WTC11 (cell line): ENCODE measurements around the gene SEMA7A. TPM values are rescaled to one million over a fixed set of nuclear protein-coding genes. Genes with fewer than 3 reads are reported as not detected.

Source experiments
- GABPB1 ChIP-seq: sonication (generic); formaldehyde crosslinking; IDR thresholded peaks from 2 replicates; pipeline ENCODE4 v1.8.1; 2023; ENCODE audit warnings: mild to moderate bottlenecking, missing genetic modification reagents
- HMGA2 ChIP-seq: fragments of 250-450 bp; sonication (Bioruptor Pico); IDR thresholded peaks from 2 replicates; pipeline ENCODE4 v1.4.0; 2021; ENCODE audit warnings: mild to moderate bottlenecking, moderate library complexity
- IRF2 ChIP-seq: sonication (generic); formaldehyde crosslinking; IDR thresholded peaks from 2 replicates; pipeline ENCODE4 v1.8.0; 2022; ENCODE audit warnings: low read depth, missing genetic modification reagents, borderline replicate concordance
- JUN ChIP-seq: sonication (generic); formaldehyde crosslinking; IDR thresholded peaks from 2 replicates; pipeline ENCODE4 v1.8.0; 2023; ENCODE audit warnings: mild to moderate bottlenecking, missing genetic modification reagents
- KAT7 ChIP-seq: sonication (generic); formaldehyde crosslinking; IDR thresholded peaks from 2 replicates; pipeline ENCODE4 v1.8.1; 2023; ENCODE audit warnings: missing genetic modification reagents, mild to moderate bottlenecking, borderline replicate concordance
- MYBL2 ChIP-seq: sonication (generic); formaldehyde crosslinking; IDR thresholded peaks from 2 replicates; pipeline ENCODE4 v1.8.1; 2023; ENCODE audit warnings: mild to moderate bottlenecking, moderate library complexity, missing genetic modification reagents
- NFATC4 ChIP-seq: fragments of 250-450 bp; sonication (Bioruptor Pico); IDR thresholded peaks from 2 replicates; pipeline ENCODE4 v1.9.0; 2021; ENCODE audit warnings: mild to moderate bottlenecking
- NR3C1 ChIP-seq: sonication (generic); formaldehyde crosslinking; conservative IDR thresholded peaks from 2 replicates; pipeline ENCODE4 v1.8.1; 2023; ENCODE audit warnings: low read depth, mild to moderate bottlenecking, missing genetic modification reagents
- RORB ChIP-seq: fragments of 250-450 bp; sonication (Bioruptor Pico); IDR thresholded peaks from 2 replicates; pipeline ENCODE4 v1.9.0; 2021; ENCODE audit warnings: mild to moderate bottlenecking
- SMAD3 ChIP-seq: sonication (generic); formaldehyde crosslinking; IDR thresholded peaks from 2 replicates; pipeline ENCODE4 v1.8.0; 2022; ENCODE audit warnings: missing genetic modification reagents, mild to moderate bottlenecking, borderline replicate concordance
- SMAD4 ChIP-seq: sonication (generic); formaldehyde crosslinking; IDR thresholded peaks from 2 replicates; pipeline ENCODE4 v1.8.0; 2022; ENCODE audit warnings: mild to moderate bottlenecking, missing genetic modification reagents
- SP1 ChIP-seq: sonication (generic); formaldehyde crosslinking; conservative IDR thresholded peaks from 2 replicates; pipeline ENCODE4 v1.8.1; 2022; ENCODE audit warnings: missing genetic modification reagents
- TEAD4 ChIP-seq: sonication (generic); formaldehyde crosslinking; IDR thresholded peaks from 2 replicates; pipeline ENCODE4 v1.8.0; 2022; ENCODE audit warnings: mild to moderate bottlenecking, missing genetic modification reagents
- TP53 ChIP-seq: sonication (generic); formaldehyde crosslinking; IDR thresholded peaks from 2 replicates; pipeline ENCODE4 v1.8.1; 2023; ENCODE audit warnings: mild to moderate bottlenecking, missing genetic modification reagents
- ZBTB21 ChIP-seq: sonication (generic); formaldehyde crosslinking; IDR thresholded peaks from 2 replicates; pipeline ENCODE4 v1.8.1; 2023; ENCODE audit warnings: mild to moderate bottlenecking, missing genetic modification reagents, borderline replicate concordance
- ZNF138 ChIP-seq: sonication (generic); formaldehyde crosslinking; conservative IDR thresholded peaks from 2 replicates; pipeline ENCODE4 v1.8.1; 2022; ENCODE audit warnings: mild to moderate bottlenecking, moderate library complexity, missing genetic modification reagents
- ZNF232 ChIP-seq: sonication (generic); formaldehyde crosslinking; IDR thresholded peaks from 2 replicates; pipeline ENCODE4 v1.8.0; 2022; ENCODE audit warnings: mild to moderate bottlenecking, missing genetic modification reagents
- ZNF263 ChIP-seq: sonication (generic); formaldehyde crosslinking; IDR thresholded peaks from 2 replicates; pipeline ENCODE4 v1.8.1; 2022; ENCODE audit warnings: low read depth, mild to moderate bottlenecking, moderate library complexity, missing genetic modification reagents
- total RNA-seq: library from RNA; stranded (reverse); gene quantifications from 3 replicates; pipeline ENCODE4 v1.2.3, GENCODE V29; 2021
- TF ChIP-seq, protein P1 (sequence below): fragments of 250-450 bp; sonication (Bioruptor Pico); IDR thresholded peaks from 2 replicates; pipeline ENCODE4 v1.8.0; 2021; ENCODE audit warnings: mild to moderate bottlenecking
- TF ChIP-seq, protein P2 (sequence below): fragments of 250-450 bp; sonication (Bioruptor Pico); IDR thresholded peaks from 2 replicates; pipeline ENCODE4 v1.9.0; 2021; ENCODE audit warnings: mild to moderate bottlenecking
- TF ChIP-seq, protein P3 (sequence below): fragments of 250-450 bp; sonication (Bioruptor Pico); IDR thresholded peaks from 2 replicates; pipeline ENCODE4 v2.1.2; 2022; ENCODE audit warnings: mild to moderate bottlenecking, moderate library complexity
- TF ChIP-seq, protein P4 (sequence below): sonication (generic); formaldehyde crosslinking; IDR thresholded peaks from 2 replicates; pipeline ENCODE4 v1.8.0; 2022; ENCODE audit warnings: mild to moderate bottlenecking, missing genetic modification reagents
- TF ChIP-seq, protein P5 (sequence below): sonication (generic); formaldehyde crosslinking; IDR thresholded peaks from 2 replicates; pipeline ENCODE4 v1.8.1; 2022; ENCODE audit warnings: mild to moderate bottlenecking, moderate library complexity, missing genetic modification reagents
- TF ChIP-seq, protein P6 (sequence below): sonication (generic); formaldehyde crosslinking; IDR thresholded peaks from 2 replicates; pipeline ENCODE4 v1.8.1; 2023; ENCODE audit warnings: mild to moderate bottlenecking, missing genetic modification reagents
- TF ChIP-seq, protein P7 (sequence below): sonication (generic); formaldehyde crosslinking; IDR thresholded peaks from 2 replicates; pipeline ENCODE4 v1.8.1; 2022; ENCODE audit warnings: low read depth, mild to moderate bottlenecking, moderate library complexity, missing genetic modification reagents, borderline replicate concordance
- TF ChIP-seq, protein P8 (sequence below): sonication (generic); formaldehyde crosslinking; IDR thresholded peaks from 2 replicates; pipeline ENCODE4 v1.8.1; 2023; ENCODE audit warnings: mild to moderate bottlenecking, missing genetic modification reagents, moderate library complexity
- TF ChIP-seq, protein P9 (sequence below): sonication (generic); formaldehyde crosslinking; IDR thresholded peaks from 2 replicates; pipeline ENCODE4 v1.8.1; 2022; ENCODE audit warnings: low read depth, missing genetic modification reagents, borderline replicate concordance

The SEMA7A gene
- total RNA-seq, 1 experiment from 2014 or later, result 17.9 TPM

DNA sequence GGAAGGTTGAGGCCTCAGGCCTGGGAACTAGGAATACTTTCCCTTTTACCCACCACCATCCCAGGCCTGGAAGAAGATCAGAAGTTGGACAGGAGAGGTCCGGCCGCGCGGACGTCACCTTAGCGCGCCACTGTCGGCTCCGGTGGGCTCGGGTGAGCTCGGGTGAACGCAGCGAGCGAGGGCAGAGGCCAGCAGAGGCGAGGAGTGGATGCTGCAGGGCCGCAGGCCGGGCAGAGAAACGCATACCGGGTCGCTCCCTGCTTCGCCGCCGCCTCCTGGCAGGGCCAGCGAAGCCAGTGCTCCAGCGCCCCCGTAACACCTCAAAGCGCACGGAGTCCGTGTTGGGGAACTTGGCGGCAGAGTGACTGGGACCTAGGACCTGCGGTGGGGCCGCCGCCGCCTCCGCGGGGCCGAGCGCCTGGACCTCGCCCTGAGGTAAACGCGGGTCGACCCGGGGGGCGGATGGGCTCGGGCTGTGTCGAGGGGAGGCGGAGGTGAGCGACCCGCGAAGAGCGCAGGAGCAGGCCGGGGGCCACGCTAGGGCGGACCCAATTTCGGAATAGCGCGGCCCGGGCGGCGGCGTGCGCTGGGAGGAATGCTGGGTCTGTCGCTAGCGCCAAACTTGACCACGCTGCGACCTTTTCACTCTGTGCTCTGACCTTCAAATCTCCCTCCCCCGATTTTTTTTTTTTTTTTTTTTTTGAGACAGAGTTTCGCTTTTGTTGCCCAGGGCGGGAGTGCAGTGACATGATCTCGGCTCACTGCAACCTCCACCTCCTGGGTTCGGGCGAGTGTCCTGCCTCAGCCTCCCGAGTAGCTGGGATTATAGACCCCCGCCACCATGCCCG, 67.9 kb downstream of the SEMA7A start (continued):
- TF ChIP-seq, protein P1, sequence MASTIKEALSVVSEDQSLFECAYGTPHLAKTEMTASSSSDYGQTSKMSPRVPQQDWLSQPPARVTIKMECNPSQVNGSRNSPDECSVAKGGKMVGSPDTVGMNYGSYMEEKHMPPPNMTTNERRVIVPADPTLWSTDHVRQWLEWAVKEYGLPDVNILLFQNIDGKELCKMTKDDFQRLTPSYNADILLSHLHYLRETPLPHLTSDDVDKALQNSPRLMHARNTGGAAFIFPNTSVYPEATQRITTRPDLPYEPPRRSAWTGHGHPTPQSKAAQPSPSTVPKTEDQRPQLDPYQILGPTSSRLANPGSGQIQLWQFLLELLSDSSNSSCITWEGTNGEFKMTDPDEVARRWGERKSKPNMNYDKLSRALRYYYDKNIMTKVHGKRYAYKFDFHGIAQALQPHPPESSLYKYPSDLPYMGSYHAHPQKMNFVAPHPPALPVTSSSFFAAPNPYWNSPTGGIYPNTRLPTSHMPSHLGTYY (CRISPR knock-in tag), result no peak
- TF ChIP-seq ZNF232 (CRISPR knock-in tag) (no peak), GABPB1 (CRISPR knock-in tag) (no peak), SP1 (CRISPR knock-in tag) (0 out of 2 replicates have a peak, but pooled peaks have one; percentile 33), ZNF138 (no peak), JUN (CRISPR knock-in tag) (no peak), TEAD4 (CRISPR knock-in tag) (peak; percentile 64; the same call in 1 of the 2 replicates), SMAD4 (CRISPR knock-in tag) (no peak), SMAD3 (CRISPR knock-in tag) (peak; percentile 19; the same call in 1 of the 2 replicates), KAT7 (CRISPR knock-in tag) (0 out of 2 replicates have a peak, but pooled peaks have one; percentile 85), ZNF263 (CRISPR knock-in tag) (no peak), NFATC4 (CRISPR knock-in tag) (no peak), RORB (CRISPR knock-in tag) (no peak), NR3C1 (no peak), IRF2 (CRISPR knock-in tag) (no peak), HMGA2 (CRISPR knock-in tag) (no peak), MYBL2 (CRISPR knock-in tag) (no peak; the same call in 1 of the 2 replicates), ZBTB21 (CRISPR knock-in tag) (no peak), TP53 (CRISPR knock-in tag) (no peak)
- TF ChIP-seq, protein P2, sequence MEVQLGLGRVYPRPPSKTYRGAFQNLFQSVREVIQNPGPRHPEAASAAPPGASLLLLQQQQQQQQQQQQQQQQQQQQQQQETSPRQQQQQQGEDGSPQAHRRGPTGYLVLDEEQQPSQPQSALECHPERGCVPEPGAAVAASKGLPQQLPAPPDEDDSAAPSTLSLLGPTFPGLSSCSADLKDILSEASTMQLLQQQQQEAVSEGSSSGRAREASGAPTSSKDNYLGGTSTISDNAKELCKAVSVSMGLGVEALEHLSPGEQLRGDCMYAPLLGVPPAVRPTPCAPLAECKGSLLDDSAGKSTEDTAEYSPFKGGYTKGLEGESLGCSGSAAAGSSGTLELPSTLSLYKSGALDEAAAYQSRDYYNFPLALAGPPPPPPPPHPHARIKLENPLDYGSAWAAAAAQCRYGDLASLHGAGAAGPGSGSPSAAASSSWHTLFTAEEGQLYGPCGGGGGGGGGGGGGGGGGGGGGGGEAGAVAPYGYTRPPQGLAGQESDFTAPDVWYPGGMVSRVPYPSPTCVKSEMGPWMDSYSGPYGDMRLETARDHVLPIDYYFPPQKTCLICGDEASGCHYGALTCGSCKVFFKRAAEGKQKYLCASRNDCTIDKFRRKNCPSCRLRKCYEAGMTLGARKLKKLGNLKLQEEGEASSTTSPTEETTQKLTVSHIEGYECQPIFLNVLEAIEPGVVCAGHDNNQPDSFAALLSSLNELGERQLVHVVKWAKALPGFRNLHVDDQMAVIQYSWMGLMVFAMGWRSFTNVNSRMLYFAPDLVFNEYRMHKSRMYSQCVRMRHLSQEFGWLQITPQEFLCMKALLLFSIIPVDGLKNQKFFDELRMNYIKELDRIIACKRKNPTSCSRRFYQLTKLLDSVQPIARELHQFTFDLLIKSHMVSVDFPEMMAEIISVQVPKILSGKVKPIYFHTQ, result no peak
- TF ChIP-seq, protein P3, sequence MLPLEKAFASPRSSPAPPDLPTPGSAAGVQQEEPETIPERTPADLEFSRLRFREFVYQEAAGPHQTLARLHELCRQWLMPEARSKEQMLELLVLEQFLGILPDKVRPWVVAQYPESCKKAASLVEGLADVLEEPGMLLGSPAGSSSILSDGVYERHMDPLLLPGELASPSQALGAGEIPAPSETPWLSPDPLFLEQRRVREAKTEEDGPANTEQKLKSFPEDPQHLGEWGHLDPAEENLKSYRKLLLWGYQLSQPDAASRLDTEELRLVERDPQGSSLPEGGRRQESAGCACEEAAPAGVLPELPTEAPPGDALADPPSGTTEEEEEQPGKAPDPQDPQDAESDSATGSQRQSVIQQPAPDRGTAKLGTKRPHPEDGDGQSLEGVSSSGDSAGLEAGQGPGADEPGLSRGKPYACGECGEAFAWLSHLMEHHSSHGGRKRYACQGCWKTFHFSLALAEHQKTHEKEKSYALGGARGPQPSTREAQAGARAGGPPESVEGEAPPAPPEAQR (CRISPR knock-in tag), result no peak
- TF ChIP-seq, protein P4, sequence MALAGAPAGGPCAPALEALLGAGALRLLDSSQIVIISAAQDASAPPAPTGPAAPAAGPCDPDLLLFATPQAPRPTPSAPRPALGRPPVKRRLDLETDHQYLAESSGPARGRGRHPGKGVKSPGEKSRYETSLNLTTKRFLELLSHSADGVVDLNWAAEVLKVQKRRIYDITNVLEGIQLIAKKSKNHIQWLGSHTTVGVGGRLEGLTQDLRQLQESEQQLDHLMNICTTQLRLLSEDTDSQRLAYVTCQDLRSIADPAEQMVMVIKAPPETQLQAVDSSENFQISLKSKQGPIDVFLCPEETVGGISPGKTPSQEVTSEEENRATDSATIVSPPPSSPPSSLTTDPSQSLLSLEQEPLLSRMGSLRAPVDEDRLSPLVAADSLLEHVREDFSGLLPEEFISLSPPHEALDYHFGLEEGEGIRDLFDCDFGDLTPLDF (CRISPR knock-in tag), result no peak
- TF ChIP-seq, protein P5, sequence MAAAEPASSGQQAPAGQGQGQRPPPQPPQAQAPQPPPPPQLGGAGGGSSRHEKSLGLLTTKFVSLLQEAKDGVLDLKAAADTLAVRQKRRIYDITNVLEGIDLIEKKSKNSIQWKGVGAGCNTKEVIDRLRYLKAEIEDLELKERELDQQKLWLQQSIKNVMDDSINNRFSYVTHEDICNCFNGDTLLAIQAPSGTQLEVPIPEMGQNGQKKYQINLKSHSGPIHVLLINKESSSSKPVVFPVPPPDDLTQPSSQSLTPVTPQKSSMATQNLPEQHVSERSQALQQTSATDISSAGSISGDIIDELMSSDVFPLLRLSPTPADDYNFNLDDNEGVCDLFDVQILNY (CRISPR knock-in tag), result no peak
- TF ChIP-seq, protein P6, sequence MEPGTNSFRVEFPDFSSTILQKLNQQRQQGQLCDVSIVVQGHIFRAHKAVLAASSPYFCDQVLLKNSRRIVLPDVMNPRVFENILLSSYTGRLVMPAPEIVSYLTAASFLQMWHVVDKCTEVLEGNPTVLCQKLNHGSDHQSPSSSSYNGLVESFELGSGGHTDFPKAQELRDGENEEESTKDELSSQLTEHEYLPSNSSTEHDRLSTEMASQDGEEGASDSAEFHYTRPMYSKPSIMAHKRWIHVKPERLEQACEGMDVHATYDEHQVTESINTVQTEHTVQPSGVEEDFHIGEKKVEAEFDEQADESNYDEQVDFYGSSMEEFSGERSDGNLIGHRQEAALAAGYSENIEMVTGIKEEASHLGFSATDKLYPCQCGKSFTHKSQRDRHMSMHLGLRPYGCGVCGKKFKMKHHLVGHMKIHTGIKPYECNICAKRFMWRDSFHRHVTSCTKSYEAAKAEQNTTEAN (CRISPR knock-in tag), result 0 out of 2 replicates have a peak, but pooled peaks have one; percentile 62
- TF ChIP-seq, protein P7, sequence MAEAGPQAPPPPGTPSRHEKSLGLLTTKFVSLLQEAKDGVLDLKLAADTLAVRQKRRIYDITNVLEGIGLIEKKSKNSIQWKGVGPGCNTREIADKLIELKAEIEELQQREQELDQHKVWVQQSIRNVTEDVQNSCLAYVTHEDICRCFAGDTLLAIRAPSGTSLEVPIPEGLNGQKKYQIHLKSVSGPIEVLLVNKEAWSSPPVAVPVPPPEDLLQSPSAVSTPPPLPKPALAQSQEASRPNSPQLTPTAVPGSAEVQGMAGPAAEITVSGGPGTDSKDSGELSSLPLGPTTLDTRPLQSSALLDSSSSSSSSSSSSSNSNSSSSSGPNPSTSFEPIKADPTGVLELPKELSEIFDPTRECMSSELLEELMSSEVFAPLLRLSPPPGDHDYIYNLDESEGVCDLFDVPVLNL (CRISPR knock-in tag), result no peak
- TF ChIP-seq, protein P8, sequence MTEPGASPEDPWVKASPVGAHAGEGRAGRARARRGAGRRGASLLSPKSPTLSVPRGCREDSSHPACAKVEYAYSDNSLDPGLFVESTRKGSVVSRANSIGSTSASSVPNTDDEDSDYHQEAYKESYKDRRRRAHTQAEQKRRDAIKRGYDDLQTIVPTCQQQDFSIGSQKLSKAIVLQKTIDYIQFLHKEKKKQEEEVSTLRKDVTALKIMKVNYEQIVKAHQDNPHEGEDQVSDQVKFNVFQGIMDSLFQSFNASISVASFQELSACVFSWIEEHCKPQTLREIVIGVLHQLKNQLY, result no peak
- TF ChIP-seq, protein P9, sequence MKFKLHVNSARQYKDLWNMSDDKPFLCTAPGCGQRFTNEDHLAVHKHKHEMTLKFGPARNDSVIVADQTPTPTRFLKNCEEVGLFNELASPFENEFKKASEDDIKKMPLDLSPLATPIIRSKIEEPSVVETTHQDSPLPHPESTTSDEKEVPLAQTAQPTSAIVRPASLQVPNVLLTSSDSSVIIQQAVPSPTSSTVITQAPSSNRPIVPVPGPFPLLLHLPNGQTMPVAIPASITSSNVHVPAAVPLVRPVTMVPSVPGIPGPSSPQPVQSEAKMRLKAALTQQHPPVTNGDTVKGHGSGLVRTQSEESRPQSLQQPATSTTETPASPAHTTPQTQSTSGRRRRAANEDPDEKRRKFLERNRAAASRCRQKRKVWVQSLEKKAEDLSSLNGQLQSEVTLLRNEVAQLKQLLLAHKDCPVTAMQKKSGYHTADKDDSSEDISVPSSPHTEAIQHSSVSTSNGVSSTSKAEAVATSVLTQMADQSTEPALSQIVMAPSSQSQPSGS (CRISPR knock-in tag), result no peak
